ENCODE results near the gene PLA2G4A.

GRCh38 chr1:187034501-187034900, 205.8 kb downstream of the PLA2G4A start:
- TF ChIP-seq POLR2AphosphoS5 (IDR thresholded peaks at IDR 0.05; ENCODE audit: insufficient read depth, low read depth, low read length) (no peak), EZH2 (IDR thresholded peaks at IDR 0.05; ENCODE audit: borderline replicate concordance, low read depth, low read length, severe bottlenecking) (no peak), CTCF (IDR thresholded peaks at IDR 0.05; ENCODE audit: extremely low read depth in 1 of 2, insufficient read depth in 1 of 2, low read depth in 1 of 2, low read length in 2 of 2) (no peak), MAX (IDR thresholded peaks at IDR 0.05; ENCODE audit: insufficient read depth, insufficient read length) (no peak), MYC (IDR thresholded peaks at IDR 0.05; ENCODE audit: low read depth, low read length) (no peak), FOS (IDR thresholded peaks at IDR 0.05; ENCODE audit: borderline replicate concordance, insufficient read depth, low read length) (no peak), POLR2A (IDR thresholded peaks at IDR 0.05; ENCODE audit: low read depth, low read length) (no peak)
